ENCODE measurements around the gene SLC19A1.

SLC19A1 gene

DNA sequence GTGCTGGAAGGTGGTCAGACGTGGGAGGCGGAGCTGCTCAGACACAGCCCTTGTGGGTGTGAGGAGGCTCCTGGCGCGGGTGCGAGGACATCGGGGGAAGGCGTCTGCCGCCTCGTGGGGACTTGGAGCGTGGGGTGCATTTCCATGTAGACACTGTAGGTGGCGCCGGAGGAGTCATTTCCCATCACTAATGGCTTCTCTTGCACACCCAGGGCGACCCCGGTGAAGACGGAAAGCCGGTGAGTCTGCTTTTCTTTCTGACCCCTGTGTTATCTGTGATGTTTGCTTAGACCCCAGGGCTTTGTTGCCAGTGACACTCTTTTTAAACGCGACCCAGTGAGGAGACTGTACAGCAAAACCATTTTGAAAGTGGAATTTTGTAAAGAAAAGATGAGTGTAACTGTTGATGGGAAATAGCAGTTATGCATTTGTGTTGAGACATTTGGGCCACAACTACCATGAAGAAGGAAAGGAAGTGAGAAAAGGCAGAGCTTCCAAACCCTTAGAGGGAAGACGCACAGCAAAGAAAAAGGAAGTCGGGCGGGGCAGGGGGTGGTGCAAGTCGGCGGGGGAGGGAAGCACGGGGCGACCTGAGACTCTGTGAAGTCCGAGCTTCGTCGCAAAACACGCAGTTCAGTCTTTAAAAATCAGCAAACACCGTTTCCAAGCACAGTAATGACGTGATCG lies 64.0 kb downstream of the SLC19A1 start:
- DNase-seq (ENCODE audit: low spot score), result peak; percentile 80

DNA sequence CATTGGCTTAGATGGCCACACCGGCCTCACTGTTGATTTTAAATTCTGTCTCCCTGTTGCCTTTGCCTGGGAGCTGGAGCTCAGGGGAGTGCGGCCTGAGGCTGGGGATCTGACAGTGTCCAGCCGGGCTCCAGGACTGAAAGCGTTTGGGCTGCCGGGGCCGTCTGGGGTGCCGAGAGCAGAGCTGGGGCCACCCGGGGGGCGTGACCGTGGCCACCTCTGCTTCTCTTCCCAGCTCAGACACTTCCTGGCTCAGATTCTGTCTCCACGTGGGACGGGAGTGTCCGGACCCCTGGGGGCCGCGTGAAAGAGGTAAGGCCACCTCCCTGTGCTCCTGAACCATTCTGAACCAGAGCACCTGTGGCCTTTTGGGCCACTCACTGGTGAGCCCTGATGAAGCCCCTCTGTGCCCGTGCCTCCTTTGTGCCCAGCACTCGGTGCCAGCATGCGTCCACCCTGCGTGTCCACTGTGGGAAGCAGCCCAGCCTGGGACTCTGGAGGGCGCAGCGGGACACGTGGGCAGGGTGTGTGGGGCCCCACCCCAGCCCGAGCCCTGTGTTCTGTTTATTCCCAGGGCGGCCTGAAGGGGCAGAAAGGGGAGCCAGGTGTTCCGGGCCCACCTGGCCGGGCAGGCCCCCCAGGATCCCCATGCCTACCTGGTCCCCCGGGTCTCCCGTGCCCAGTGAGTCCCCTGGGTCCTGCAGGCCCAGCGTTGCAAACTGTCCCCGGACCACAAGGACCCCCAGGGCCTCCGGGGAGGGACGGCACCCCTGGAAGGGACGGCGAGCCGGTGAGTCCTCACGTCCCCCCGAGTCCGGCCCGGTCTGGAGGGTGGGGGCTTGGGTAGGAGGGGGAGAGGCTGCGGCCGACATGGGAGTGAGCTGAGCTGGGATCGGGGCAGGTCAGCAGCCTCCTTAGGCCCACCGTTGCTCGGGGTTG lies 64.8 kb downstream of the SLC19A1 start:
- DNase-seq (ENCODE audit: low spot score), result no peak

DNA sequence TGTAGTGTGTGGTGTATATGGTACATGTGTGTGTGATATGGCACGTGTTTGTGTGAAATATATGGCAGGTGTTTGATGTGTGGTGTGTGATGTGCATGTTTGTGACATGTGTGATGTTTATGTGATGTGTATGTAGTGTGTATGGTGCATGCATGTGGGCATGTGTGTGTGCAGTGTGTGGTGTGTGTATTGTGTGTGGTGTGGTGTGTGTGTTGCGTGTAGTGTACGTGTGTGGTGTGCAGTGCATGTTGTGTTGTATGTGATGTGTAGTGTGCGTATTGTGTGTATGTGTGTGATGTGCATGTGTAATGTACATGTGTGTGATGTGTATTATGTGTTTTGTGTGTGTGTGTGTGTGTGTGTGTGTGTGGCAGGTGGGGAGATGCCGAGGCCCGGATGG lies 65.7 kb downstream of the SLC19A1 start:
- no peak for DNase-seq (ENCODE audit: low spot score)

DNA sequence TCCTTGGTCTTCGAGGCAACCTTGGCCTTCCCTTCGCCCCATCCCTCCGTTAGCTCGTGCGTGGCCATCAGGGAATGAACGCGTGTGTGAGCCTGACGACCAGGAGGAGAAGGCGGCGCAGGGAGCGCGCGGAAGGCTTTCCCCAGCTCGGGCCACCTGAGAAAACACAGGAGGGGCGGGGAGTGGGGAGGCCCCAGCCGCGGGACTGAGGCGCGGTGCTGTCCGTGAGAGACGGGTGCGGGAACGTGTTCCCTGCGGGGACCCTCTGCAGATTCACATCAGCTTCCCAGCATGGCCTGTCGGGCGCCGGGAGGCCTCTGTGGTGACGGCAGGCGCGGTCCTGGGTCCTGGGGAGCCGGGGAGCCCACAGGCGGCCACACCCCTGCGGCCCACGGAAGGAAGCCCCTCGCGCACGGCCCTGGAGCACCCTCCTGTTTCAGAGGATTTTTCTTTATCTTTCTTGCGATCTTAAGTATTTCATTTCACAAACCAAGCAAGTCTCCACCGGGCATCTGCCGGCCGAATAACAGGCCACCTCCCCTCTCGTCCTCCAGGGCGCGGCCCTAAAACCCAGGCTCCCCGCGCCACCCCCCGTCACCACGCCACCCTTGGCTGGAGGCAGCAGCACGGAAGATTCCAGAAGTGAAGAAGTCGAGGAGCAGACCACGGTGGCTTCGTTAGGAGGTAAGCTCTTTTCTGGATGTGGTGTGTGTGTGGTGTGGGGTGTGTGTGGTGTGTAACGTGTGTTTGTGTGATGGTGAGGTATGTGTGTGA lies 66.3 kb downstream of the SLC19A1 start:
- no peak for DNase-seq (ENCODE audit: low spot score)

DNA sequence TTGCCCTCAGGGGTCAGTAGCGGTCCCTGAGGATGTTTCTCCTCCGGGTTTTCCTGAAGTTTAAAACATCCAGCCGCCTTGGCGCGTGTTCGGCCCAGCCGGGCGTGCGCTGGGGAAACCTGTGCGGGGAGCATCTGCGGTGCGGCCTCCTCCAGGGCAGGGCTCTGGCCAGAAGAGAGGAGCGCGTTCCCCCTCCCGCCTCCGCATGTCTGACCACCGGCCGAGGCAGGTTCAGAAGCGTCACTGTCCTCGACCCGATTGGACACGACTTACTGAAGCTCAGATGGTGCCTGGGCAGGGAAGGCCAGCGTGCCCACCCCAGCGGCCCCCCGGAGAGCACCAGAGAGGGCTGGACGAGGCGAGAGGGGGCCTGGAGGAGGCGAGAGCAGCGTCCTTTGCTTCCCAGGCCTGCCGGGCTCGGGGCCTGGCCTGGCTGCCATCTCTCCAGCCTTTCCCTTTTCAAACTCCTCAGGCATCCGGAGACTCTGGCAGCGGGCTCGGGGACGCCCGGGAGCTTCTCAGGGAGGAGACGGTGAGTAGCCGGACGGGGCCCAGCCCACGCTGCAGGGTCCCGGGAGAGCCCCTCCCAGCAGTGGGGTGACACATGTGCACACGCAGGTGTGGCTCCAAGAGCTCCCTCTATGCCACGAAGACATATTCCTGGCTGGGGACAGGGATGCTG lies 67.1 kb downstream of the SLC19A1 start:
- no peak for DNase-seq (ENCODE audit: low spot score)

DNA sequence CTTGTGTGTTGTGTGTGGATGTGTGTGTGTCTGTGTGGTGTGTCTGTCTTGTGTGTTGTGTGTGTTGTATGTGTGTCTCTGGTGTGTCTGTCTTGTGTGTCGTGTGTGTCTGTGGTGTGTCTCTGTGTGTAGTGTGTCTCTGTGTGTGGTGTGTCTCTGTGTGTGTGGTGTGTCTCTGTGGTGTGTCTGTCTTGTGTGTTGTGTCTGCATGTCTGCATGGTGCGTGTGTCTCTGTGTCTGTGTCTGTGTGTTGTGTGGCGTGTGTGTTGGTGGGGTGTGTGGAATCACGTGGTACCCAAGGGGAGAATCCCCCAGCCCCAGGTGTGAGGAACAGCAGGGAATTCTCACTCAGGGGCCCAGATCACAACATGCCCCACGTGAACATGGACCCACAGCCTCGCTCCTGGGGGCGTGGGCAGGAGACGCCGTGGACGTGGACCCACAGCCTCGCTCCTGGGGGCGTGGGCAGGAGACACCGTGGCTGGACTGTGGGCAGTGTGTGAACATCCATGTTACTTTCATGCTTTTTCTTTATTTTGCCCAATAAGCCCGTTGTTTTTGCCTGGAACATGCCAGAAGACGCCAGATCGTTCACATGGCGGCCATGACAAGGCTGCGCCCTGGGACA lies 67.8 kb downstream of the SLC19A1 start:
- DNase-seq (ENCODE audit: low spot score), result no peak

DNA sequence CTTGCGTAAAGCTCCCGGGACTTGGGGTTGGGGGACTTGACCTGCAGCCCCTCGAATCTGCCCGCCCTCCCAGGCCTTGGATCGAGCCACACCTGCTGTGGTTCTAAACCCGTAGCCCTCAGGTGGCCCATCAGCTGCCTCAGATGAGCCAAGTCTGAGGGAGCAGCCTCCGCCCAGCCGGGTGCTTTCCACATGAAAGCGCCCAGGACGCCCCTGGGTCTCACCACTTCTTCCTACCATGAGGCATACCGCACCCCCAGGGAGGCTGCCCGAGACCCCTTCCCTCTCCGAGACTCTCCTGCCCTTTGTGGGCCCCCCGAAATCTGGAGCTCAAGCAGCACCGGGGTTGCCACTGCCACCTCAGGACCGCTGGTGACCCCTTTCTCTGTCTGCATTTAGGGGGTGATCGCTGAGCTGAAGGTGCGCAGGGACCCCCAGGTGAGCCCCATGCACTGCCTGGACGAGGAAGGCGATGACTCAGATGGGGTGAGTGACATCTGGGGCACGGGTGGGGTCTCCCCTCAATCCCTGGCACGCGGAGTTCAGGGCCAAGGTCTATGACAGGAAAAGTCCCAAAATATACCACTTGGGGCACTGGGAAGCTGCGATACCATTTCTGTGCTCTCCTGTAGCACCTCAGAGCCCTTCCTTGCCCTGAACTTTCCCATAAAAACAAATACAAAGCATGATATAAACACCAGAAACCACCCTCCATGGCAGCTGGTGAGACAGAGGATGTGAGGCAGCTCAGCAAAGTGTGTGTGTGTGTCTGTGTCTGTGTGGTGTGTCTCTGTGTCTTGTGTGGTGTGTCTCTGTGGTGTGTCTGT lies 68.5 kb downstream of the SLC19A1 start:
- no peak for DNase-seq (ENCODE audit: low spot score)

DNA sequence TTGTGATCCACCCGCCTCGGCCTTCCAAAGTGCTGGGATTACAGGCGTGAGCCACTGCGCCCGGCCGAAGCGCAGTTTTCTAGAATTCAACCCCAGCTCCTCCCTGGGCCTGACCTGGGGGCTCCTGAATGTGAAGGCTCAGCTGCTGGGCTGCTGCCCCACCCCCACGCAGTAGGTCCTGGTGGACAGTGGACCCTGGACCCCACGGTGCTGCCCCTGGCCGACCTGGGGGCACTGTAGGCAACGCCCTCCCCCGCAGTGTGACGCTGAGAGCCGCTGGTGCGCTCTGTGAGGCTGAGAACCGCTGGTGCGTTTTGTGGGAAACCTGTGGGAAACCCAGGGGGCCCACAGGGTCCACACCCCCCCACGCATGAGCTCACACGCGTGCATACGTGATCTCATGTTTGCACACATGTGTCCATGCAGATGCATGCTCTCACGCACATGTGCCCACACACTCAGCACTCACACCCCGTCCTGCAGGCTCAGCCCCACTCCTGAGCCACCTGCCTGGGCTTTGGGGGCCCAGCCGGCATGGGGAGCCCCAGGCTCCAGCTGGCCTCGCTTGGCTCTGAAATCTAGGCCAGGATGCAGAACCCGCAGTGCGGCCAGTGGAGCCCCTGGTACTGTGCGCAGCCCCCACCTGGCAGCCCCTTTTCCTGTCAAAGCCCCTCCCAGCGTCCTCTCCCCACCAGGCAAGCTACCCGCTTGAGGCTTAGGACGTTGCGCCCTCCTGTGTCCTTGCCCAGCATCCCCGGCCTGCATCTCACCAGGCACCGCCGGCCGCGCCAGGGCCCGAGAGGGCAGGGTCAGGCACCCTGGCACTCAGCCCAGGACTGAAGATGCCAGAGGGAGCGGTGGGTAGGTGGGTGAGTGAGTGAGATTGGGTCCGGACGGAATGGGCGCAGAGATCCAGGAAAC lies 69.5 kb downstream of the SLC19A1 start:
- no peak for DNase-seq (ENCODE audit: low spot score)

DNA sequence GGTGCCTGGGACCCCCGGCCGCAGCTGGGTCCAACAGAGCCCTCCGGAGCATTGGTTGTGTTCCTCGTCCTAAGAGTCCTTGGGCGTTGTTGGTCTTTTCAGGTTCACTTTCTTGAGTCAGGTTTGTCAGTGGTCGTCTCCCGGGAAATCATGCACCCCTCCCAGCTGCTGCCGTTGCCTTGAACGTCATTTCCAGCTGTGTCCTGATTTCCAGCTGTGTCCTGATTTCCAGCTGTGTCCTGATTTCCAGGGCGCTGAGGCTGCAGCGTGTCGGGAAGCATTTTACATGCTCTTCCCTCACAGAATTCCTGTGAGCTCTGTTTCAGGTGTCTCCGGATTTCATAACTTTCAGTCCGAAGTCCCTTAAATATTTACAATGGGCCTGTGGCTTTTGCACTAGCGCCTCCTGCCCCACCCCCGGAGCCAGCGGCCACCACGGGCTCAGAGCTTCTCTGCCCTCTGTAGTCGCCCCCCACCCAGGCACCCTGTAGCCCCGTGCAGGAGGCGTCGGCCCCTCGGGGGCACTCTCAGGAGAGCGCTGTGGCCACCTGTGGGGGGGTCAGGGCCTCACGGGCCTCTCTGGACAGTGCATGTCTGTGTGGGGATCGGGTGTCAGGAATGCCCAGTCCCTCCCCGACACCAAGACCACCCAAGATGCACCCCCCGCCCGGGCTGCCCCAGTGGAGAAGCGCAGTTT lies 70.6 kb downstream of the SLC19A1 start:
- no peak for DNase-seq (ENCODE audit: low spot score)

DNA sequence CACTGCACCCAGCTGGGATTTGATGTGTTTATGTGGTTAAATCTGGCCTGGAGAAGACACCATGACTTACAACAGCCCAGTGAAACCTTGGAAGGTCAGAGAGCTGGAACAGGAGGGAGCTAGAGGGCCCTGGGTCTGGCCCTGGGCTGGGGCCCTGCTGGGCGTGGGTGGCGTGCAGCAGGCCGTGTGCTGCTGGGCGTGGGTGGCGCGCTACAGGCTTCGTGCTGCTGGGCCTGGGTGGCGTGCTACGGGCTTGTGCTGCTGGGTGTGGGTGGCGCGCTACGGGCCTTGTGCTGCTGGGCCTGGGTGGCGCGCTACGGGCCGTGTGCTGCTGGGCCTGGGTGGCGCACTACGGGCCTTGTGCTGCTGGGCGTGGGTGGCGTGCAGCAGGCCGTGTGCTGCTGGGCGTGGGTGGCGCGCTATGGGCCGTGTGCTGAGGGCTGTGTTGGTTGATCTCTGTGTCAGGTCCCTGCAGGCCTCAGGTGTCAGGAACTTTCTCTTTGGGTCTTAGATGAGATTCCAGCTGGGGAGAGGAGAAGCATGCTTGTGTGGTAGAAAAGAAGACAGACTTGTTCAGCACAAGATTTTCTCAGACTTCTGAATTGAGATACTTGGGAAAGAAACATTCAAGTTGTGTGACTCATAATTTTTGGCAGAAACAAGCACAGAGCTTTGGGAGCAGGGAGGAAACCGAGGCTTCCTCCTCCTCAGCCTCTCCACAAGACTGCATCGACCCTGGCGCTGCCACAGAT lies 71.3 kb downstream of the SLC19A1 start:
- peak; percentile 64 for DNase-seq (ENCODE audit: low spot score)

DNA sequence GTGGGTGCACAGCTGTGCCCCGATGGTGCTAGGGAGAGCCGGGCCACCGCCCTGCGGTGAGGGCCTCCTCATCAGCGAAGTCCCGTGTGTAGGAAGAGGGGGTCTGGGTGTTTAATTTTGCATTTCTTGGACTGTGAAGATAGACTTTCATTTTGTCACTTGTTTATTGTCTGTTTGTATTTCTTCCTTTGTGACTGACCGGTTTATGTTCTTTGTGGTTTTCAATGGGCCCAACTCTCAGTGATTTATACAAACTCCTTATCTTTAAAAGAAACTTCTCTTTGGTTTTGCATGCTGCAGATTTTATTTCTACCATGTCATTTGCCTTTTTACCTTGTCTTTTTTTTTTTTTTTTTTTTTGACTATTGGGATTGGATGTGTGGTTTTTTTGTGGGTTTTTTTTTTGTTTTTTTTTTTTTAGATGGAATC lies 72.1 kb downstream of the SLC19A1 start:
- DNase-seq (ENCODE audit: low spot score), result no peak

DNA sequence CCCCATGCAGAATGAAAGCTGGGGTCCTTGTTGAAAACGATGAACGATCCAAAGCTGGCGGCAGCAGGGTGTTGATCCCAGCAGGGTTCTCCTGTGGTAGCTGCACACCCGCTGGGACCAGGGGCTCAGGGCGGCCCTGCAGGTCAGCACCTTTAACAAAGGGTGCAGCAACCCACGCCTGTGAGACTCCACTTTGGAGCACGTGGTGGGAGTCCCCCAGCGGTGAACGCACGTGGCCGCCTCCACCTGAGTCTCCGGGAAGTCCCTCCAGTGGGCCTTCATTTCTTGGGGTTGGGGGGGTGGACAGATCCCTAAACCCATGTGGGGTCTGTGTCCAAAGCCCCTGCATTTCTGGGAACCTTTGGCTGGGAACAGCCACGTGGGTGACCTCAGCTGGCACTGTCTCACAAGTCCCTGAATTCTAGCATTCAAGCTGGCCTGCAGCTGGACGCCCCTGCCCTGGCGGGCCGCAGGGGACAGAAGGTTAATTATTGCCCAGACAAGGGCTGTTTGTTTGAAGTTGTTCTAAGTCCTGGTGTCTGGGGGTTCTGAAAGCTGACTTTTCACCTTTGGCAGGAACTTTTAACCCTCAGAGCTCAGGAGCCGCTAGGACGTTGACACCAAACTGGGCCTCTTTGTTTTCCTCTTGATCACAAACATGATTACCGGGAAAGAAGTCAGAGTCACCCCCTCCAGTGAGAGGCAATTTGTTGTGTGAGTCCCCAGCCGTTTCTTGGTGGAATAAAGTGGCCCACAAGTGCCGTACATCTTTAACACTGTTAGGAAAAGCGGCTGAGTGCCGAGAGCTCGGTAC lies 72.8 kb downstream of the SLC19A1 start:
- no peak for DNase-seq (ENCODE audit: low spot score)

DNA sequence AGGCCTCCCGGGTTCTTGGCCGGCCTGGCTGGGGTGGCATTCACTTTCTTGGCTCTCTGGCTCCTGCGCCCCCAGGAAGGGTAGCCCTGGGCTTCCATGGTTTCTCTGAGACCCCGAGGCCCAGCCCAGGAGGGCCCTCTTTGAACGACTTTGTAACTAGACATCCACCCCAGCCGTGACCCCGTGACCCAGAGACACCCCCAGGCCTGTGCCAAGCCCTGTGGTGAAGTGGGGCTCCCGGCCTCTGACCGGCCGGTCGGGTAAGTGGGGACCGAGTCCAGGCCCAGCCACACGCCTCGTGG lies 73.3 kb downstream of the SLC19A1 start:
- DNase-seq (ENCODE audit: low spot score), result no peak

DNA sequence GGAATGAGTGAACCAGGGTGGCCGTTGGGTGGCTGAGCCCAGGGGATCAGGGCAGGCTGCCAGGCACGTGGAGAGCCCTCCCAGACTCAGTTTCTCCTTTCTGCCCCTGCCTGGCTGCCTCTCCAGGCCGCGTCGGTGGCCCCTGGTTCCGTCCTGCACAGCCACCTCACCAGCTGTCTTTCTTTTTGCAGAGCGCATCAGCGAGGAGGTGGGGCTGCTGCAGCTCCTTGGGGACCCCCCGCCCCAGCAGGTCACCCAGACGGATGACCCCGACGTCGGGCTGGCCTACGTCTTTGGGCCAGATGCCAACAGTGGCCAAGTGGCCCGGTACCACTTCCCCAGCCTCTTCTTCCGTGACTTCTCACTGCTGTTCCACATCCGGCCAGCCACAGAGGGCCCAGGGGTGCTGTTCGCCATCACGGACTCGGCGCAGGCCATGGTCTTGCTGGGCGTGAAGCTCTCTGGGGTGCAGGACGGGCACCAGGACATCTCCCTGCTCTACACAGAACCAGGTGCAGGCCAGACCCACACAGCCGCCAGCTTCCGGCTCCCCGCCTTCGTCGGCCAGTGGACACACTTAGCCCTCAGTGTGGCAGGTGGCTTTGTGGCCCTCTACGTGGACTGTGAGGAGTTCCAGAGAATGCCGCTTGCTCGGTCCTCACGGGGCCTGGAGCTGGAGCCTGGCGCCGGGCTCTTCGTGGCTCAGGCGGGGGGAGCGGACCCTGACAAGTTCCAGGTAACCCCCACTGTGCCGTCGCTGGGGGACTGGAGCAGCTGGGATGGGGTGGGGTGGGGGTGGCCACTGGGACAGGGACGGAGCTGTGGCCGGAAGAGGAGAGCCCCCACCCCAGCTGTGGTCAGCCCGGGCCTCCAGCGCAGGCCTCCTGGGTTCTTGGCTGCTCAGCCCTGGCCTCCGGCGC lies 73.9 kb downstream of the SLC19A1 start:
- DNase-seq (ENCODE audit: low spot score), result no peak

DNA sequence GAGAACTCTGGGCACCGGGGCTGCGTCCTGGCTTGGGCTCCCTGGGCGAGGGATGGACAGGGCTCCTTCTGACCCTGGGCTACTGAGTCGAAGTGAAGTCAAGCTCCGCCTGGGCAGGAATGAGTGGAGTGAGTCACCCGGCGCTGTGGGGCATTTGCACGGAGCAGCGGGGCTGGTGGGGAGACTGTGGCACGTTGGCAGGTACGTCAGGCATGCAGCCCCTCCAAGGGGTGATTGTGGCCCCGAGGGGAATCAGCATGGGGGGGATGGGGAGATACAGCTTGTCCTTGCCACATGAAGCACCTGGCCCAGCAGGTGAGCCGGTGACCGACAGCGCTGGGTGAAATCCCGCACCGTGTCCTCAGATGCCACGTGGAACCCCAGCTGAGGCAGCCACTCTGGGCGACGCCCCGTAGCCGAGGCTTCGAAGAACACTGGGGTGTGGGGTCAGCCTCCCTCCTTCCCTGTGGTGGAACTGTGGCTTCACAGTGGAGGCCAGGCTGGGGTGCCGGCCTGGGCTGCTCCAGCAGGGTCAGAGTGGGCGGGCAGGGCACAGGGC lies 74.9 kb downstream of the SLC19A1 start:
- no peak for DNase-seq (ENCODE audit: low spot score)
